Stimulated activated CD4-positive, alpha-beta T cell treated with anti-CD3 and anti-CD28 coated beads, TNF-alpha, amount 100 ng/mL, for 48 hours (primary cell): Measurements from ENCODE around the gene TOMM40L.
"Not testable (repeated sequence)": the region's sequence is repeated elsewhere in the genome, so short reads cannot be mapped to it uniquely, and the experiment has no call there.

Source experiments
- DNase-seq, 3 donors: peaks; one replicate each; pipeline ENCODE4 v3.0.0-alpha.2; 2020; ENCODE audit warnings: low read depth in 3 of 3

The TOMM40L gene

DNA sequence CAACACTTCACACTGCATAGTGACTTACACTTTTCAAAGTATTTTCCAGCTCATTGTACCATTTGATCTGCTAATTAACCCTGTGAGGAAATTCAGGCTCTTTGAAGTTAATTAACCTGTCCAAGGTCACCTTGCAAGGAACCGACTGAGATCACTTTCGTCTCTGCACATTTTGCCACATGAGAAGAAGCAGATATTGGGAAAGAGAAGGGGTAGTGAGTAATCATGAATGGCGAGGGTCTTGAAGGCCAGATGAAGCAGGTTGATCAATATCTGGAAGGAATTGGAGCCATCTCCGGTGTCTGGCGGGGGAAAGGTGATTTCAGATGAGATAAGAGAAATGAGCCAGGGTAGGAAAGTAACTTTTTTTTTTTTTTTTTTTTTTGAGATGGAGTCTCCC is 5.9 kb upstream of the TOMM40L start:
- no peak for DNase-seq

DNA sequence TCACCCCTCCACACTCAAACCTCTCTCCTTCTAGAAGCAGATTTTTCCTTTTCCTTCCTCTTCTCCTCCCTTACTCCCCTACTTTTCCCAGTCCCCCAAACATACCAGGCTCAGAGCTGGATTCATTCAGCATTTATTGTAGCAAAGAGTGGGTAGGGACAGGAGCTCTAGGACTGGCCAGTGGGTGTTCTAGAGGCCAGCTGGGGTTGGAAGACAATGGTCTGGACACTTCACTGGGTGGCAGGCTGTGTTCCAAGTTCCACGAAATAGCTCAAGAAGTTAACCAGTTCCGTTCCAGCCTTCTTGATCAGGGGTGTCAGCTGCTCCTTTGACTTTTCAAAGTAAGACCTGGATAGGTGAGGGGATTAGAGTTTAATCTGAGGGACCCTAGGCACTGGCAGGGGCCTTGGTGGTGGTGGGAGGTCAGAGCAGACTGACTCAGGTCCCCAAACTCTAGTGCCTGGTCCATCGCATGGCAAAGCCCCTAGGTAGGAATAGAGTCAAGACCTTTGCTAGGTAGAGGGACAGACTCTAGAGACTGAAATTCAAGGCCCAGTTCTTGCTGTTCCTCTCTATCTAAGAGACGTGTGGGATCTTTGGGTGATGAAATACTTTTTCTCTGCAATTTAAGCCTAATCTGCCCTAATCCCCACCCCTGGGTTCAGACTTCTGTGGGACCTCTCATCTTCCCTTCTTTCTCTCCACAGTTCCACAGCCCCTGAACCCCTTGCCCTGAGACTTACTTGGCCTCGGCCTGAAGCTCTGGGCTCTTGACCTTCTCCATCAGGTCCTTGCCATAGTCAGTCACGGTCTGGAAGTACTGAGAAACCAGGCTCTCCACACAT is 3.5 kb upstream of the TOMM40L start:
- no peak for DNase-seq

DNA sequence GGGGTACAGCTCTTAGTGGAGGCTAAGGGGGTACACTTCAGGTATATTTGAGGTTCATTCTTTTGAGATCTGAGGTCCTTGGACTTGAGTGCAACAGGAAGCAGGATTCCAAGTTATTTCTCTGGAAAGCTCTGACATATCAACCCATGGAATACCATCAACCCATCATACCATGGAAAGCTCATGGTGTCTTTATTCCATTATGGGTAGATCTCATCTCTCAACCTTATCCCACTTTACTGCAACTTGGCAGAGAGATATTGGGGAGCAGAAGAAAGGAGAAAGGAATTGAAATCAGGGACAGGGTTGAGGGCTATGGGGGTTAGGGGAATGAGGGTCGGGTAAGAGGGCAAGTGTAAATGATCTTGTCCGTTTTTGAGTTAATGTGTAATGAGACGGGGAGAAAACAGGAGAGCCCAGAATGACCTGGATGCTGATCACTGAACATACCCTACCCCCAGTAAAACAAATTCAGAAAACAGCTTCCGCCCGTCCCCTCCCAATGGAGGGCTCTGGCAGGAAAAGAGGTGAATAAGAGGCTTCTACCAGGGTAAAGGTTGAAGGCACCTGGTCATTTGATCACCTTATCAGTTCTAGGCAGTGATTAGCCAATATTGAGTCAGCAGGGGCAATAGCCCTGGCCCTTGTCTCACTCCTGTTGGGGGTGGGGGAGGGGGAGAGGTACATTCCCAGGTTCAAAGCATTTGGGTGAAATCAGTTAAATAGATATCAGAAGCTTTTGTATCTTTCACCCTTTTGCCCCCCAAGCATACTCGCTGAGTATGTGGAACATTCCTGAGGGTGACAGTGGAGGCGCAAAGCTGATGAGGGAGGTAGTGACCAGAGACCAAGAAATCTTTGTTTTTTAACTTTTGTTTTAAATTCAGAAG is 1.8 kb upstream of the TOMM40L start:
- no peak for DNase-seq

DNA sequence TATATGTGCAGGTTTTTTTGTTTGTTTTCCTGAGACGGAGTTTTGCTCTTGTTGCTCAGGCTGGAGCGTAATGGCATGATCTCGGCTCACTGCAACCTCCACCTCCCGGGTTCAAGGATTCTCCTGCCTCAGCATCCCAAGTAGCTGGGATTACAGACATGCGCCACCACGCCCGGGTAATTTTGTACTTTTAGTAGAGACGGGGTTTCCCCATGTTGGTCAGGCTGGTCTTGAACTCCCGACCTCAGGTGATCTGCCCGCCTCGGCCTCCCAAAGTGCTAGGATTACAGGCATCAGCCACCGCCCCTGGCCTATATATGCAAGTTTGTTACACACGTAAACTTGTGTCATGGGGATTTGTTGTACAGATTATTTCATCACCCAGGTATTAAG is 1.2 kb upstream of the TOMM40L start:
- DNase-seq, result not testable (repeated sequence)

DNA sequence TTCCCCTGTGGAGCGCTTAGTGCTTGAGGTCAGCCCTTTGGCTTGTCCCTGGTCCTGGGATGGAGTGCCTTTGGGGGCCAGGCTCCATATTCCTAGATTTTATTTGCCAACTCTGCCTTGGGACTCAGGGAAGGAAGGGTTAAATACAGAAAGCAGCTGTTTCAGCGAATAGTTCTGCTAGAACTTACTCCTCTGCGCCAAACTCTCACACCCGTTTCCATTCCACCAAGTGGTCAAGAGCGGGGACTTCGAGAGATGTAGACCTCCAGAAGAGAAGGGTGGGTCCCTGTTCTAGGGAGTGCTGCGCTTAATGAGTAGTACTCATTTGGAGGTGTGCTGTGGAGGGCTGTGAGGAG is 704 bp upstream of the TOMM40L start:
- DNase-seq, result no peak

DNA sequence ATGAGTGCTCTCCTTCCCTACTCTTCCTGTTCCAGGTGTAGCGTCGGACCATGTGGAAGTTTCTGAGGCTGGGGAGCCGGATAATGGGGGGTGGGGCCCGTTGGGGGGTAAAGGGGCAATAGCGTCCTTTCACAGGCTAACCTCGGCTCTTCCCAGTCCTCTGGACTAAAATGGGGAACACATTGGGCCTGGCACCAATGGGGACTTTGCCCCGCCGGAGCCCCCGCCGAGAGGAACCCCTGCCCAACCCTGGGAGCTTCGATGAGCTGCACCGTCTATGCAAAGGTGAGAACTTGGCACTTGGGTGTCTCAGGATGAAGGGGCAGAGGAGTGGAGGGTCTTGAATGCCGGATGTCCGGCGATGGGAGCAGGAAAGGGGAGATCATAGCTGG is 456 bp downstream of the TOMM40L start:
- DNase-seq, result no peak

DNA sequence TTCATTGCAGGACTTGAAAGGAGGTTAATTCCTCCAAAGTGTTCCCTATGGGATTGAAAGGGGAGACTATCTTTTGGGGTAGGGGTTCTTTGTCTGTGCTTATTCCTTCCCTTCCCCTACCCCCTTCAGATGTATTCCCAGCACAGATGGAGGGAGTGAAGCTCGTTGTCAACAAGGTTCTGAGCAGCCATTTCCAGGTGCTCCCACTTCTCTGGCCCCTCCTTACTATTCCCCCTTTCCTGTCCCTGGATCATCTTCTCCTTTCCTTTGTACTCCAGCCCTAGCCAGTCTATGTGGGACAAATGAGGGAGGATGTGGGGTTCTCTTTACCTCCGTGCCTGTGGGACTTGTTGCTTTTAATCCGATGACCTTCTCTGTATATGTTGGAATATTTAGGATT is 899 bp downstream of the TOMM40L start:
- no peak for DNase-seq

DNA sequence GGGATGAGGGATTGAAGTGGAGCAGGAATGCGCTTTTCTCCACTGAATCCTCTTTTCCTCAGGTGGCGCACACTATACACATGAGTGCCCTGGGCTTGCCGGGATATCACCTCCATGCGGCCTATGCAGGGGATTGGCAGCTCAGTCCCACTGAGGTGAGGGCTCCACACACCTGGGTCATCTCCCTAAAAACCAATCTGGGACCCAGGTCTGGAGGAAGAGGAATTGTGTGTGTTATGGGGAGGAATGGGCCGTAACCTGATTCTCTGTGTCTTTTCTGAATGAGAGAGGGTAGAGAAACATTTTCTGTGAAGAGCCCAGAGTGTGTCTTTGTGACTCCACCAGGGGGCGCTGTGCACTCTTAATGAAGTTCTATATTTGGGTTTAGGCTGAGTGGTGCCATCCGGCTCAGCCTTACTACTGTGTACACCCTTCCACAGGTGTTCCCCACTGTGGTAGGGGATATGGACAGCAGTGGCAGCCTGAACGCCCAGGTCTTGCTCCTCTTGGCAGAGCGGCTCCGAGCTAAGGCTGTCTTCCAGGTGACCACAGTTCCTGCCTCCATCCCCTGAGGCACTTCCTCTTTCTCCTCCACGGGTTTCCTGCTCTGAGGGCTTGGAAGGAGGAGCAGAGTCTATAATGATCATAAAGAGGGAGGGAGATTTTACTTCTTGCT is 1.5 kb downstream of the TOMM40L start:
- DNase-seq, result peak; percentile 75 to 91 (median 89)

DNA sequence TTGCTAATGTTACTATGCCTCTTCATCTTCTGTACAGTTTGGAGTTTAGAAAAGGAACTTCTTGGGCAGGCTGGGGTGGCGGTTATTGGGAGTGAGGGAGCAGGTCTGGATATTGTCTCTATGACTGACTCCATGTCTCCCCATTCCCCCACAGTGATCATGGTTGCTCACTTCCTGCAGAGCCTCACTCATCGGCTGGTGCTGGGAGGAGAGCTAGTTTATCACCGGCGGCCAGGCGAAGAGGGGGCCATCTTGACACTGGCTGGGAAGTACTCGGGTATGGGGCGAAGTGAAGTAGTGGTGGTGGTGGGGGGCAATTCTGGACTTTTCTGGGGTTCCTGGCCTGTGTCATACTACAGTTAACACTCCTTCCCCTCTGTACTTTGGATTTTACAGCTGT is 2.2 kb downstream of the TOMM40L start:
- no peak for DNase-seq

DNA sequence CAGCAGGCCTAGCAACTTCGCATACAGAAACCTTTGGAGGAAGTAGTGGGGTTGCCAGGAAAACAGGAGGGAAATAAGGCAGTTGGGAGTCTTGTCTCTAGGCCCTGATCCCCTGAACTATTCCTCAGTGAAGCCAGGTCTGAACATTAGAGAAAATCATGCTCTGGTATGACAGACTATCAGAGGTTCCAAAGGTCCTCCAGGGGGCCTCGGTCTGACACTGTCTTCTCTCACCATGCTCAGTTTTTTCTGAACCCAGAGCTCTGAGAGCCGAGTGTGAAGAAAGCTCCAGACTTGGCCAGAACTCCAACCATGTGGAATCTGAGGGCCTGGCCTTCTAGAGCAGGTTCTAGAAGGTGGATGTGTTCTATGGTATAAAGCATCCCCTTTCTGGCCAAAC is 4.0 kb downstream of the TOMM40L start:
- DNase-seq, result no peak

DNA sequence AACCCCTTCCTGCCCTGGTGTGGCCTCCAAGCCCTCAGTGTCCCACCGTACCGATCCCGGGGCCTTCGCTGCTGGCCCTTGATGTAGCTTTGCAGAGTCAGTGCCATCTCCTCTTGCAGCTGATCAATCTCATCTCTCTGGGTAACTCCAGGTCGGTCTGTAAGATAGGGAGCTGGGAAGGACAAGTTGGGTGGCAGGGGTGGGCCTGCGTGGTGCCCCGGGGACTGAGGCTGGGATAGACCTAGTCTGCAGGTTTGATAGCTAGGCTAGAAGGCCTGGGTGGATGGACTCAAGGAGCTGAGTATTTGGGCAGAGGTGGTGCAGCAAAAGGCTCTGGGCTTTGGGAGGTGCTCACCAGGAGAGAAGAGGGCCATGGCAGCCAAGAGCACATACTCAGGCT is 4.9 kb downstream of the TOMM40L start:
- no peak for DNase-seq

DNA sequence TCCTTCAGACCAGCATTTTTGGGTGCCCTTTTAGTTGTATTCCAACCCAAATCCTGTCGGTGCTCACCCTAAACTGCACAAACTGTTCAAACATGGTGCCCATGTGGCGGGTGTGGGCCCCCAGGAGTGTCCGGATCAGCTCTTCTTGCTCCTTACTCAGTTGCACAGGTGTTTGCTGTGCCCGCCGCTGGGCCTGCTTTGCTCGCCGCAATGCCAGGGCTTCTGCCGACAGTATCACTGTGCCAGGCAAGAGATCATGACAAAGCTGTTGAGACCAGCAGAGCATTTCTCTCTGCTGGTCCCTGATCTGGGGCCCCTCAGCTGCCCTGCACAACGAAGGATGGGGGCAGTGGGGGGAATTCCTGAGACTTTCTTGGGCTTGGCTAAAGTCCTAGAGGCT is 7.2 kb downstream of the TOMM40L start:
- DNase-seq, result no peak

DNA sequence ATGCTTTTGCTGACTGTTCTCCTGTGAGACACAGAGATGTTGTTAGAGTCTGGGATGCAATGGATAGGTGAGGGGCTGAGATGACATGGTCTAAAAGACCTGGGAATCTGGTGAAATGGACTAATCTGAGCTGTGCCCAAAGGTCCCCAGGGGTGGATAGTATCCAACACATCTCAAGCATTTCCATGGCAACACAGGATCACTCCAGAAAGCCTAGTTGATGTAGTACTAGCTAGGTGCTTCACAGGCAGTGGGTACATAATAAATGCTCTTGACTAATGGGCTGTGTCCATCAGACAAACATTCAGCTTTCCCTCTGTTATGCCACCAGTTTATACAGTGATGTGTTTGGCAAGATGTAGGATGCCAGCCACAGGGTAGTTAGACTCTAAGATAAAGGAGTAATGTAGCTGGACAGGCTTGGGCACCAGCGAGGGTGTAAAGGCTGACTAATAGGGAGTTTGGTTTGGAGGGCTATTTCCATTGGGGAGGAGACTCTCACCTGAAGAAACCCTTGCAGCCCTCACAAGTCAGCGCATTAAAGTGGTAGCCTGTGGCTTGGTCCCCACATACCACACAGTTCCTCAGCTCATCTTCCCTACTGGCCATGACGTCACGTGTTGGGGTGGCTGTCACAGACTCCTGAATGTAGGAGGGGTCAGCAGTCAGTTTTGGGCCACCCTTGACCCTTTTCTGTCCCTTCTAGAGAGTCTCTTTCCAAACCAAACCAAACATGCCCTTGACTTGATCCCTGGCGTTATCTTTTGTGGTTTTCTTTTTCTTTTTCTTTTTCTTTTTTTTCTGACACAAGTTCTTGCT is 10.3 kb downstream of the TOMM40L start:
- DNase-seq, result no peak

DNA sequence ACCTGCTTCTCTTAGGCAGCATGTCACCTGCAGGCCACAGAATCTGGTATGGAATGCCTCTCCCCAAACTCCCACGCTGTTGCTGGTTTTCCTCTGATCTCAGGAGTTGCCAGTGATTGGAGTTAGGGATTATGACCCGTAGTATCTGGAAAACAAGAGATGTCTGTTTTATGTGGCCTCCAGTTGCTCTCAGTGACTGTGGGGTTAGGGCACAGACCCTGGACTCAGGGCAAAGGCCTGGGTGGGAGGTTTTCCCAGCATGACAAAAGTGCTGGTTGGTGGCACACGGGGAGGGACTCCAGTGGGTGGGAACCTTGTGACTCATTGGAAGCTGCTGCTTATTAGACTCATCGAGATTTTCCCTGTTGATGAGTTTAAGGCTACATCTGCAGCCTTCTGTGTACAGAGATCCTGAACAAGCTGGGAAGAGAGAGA is 12.2 kb downstream of the TOMM40L start, which contains the start of gene NR1I3:
Gene NR1I3, minus strand, starts transcription at position 165 of the 435 bp plus-strand sequence. CDS start 1,638 bp downstream, outside the sequence.
- DNase-seq, result no peak

DNA sequence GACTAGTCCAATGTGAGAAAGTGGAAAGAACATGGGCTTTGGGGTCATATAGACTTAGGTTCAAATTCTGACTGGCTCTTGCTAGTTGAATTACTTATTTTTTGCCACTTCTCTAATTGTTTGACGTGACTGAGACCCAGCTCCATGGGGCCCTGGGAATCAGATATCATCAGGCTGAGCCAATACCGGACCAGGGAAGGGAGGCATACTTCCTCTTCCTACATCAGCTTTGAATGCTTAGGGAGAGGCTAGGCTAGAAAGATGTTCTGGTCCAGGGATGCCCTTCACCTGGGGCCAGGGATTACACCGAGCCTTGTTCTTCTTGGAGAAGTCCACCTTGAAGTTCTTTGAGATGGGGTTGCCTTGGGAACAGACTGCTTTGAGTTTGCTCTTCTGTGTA is 15.8 kb downstream of the TOMM40L start:
- no peak for DNase-seq

DNA sequence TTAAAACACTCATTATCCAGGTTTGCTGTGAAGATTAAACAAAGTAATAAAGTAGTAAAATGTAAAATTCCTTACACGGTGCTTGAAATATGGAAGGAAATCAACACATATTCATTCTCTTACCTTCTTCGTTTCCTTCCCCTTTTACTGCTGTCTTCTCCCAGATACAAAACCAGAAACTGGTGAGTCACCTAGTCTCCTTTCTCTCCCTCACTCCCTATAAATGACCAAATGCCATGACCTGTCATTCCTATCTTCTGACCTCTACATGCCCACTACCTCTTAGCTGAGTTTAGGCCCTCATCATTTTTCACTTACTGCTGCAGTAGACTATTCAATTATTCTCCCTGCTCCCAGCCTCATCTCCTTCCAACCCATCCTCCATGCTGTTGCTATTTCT is 16.5 kb downstream of the TOMM40L start:
- DNase-seq, result no peak

DNA sequence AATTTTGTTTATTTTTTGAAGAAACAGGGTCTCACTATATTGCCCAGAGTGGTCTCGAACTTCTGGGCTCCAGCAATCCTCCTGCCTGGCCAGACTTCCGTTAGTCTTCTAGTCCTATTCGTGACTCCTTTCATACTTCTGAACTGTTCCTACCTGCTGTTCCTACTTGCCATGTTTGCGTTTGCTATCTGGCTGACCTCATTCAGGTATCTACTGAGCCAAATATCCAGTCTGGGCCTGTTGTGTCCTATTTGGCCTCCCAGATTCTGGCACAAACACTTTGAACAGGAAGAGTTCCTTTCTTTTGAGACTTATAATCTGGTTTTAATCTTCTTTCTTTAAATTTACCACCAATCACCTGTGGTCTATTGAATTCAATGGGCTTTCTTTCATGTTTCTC is 19.0 kb downstream of the TOMM40L start:
- no peak for DNase-seq

DNA sequence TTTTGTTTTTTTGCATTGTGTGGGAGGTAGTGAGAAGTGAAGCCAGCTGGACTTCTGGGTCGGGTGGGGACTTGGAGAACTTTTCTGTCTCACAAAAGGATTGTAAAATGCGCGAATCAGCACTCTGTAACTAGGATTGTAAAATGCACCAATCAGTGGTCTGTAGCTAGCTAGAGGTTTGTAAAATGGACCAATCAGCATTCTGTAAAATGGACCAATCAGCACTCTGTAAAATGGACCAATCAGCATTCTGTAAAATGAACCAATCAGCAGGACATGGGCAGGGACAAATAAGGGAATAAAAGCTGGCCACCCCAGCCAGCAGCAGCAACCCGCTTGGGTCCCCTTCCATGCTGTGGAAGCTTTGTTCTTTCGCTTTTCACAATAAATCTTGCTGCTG is 24.2 kb downstream of the TOMM40L start:
- not testable (repeated sequence) for DNase-seq

DNA sequence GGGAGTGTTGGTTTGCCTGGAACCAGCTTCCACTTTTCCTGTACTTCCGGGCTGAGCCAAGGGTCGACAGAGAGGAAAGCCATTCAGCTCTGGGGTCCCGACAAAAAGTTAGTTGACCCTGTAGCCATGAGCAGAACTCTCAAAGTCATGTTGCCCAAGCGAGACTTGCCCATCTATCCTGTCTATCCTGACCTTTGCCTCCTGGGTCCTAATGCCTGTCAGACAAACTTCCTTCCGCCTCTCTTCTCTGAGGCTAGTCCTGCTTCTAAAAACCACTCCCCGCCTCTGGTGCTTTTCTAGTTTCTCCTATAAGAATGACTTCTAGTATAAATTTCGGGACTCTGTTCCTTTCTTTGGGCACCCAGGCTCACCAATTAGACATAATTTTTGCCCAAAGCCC is 25.0 kb downstream of the TOMM40L start:
- DNase-seq, result no peak

DNA sequence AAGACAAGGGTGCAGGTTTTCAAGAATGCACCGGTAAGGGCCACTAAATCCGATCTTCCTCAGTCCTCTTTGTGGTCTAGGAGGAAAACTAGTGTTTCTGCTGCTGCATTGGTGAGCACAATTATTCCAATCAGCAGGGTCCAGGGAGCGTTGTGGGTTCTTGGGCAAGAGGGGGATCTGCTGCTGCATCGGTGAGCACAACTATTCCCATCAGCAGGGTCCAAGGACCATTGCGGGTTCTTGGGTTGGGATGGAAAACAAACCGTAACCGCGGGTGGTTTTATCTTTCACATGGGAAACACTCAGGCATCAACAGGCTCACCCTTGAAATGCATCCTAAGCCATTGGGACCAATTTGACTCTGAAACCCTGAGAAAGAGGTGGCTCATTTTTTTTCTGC is 25.7 kb downstream of the TOMM40L start:
- DNase-seq, result no peak

DNA sequence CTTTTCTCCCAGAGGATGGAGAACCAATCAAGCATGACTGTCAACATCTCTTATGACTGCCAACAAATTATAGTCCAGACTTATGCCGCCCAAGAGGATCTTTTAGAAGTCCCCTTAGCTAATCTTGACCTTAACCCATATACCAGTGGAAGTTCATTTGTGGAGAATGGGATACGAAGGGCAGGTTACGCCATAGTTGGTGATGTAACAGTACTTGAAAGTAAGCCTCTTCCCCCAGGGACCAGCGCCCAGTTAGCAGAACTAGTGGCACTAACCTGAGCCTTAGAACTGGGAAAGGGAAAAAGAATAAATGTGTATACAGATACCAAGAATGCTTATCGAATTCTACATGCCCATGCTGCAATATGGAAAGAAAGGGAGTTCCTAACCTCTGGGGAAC is 29.4 kb downstream of the TOMM40L start:
- not testable (repeated sequence) for DNase-seq
